PC-3 (cell line): ENCODE measurements around the gene MCL1.

ENCODE experiments used
- CTCF ChIP-seq: fragments of 300-600 bp; sonication (generic); conservative IDR thresholded peaks from 2 replicates; pipeline ENCODE4 v1.5.1; 2017; ENCODE audit warnings: antibody characterized with exemption, low read depth, mild to moderate bottlenecking, low read length
- EZH2 ChIP-seq: fragments of 300-600 bp; sonication (generic); IDR thresholded peaks from one replicate; pipeline ENCODE4 v1.6.1; 2017; ENCODE audit warnings: antibody characterized with exemption, mild to moderate bottlenecking, low read length; ENCODE audit not compliant: unreplicated experiment

GRCh38 chr1:150544204-150544603 is 35.2 kb downstream of the MCL1 start:
- TF ChIP-seq CTCF (no peak), EZH2 (no peak)
